GM21515 (cell line): ENCODE measurements around the gene POLL.
"Not testable (repeated sequence)": the region's sequence is repeated elsewhere in the genome, so short reads cannot be mapped to it uniquely, and the experiment has no call there.

Experiments used
- ATAC-seq: cut with Tn5 transposase; IDR thresholded peaks from one replicate; pipeline ENCODE4 v1.9.1; 2021; ENCODE audit not compliant: unreplicated experiment

Gene POLL

DNA sequence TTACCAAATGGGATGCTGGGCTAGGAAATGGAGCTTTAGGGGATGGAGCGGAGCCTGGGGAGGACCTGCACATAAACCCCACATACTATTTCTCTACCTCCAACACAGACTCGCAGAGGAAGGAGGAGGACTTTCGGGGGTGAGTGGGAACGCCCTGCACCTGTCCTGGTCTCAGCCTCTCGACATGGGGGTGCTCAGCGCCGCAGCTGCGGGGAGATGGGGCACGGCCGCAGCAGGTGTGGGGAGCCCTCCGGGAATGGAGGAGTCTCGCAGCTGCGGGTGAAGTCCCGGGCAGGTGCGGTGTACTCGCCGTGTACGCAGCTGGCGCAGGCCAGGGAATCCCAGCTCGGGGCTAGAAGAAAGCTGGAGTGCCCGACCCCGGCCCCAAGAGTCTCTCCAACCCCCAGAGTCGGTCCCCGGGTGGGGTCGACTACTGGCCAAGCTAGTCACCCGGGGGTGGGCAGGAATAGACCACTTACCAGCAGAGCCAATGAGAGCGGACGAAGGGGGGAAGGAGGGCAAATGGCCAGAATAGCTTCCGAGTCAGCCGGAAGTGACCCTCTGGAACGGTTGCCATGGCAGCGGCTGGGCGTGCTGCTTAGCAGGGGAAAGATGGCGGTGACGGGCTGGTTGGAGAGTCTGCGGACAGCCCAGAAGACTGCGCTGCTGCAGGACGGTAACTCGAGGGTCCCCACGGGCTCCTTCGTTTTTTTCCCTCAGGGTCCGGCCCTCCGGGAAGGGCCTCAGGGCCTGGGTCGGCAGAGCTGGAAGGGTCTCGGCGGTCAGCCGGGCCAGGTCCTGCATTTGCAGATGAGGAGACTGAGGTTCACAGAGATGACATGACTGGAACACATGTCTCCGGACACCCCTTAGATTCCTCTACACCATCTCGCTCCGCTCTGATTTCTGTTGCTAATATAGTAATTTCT lies at the start of gene POLL, which contains the start of gene DPCD:
Gene POLL, minus strand, starts transcription at position 533 of the 929 bp plus-strand sequence. CDS start 897 bp downstream, outside the sequence.
Gene DPCD, plus strand, starts transcription at position 597 of the 929 bp plus-strand sequence. Its CDS starts 16 bp downstream, at position 613.
- peak; percentile 92 for ATAC-seq

DNA sequence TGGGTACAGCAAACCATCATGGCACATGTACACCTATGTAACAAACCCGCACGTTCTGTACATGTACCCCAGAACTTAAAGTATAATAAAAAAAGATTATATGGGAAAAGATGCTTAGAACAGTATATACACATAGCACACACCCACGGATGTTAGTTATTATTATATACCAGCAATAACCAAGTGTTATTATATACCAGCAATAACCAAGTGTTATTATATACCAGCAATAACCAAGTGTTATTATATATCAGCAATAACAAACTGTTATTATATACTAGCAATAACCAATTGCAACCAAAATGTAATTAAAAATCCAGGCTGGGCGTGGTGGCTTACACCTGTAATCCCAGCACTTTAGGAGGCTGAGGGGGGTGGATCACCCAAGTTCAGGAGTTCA lies 45.5 kb upstream of the POLL start:
- not testable (repeated sequence) for ATAC-seq

DNA sequence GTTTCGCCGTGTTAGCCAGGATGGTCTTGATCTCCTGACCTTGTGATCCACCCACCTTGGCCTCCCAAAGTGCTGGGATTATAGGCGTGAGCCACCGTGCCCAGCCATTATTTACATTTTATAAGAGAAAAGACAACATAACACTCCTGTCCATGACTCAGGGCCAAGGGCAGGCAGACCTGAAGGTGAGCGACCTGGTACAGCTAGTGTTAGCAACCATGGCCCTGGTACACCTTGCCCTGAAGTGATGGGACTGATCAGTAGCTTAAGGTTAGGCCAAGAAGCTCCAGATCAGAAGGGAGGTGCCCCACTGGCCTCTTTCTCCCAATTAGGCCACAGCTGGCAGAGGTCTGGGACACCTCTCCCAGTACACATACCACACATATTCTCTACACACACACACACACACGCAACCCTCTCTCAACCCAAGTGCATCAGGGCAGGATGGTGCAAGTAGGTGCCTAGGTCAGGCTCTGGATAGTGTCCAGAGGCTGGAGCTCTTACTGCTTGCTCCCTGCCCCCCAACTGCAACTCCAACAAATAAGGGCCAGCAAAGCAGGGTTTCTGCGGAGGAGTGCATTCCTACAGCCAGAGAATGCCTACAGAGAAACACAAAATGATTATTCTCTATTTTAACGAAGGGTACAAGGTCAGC lies 43.9 kb upstream of the POLL start:
- ATAC-seq: no peak

DNA sequence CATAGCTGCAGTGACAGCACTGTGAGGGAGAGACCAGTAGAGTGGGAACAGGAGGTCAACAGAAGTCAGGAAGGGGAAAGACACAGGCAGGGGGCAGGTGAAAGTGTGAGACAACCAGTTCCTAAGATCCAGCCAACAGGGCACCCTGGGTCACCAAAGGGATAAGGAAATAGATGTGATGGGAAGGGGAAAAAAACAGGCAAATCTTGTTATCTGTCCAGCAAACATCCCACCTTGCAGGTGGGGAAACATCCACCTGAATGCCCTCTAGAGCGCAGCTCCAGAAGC lies 42.5 kb upstream of the POLL start:
- ATAC-seq: no peak

DNA sequence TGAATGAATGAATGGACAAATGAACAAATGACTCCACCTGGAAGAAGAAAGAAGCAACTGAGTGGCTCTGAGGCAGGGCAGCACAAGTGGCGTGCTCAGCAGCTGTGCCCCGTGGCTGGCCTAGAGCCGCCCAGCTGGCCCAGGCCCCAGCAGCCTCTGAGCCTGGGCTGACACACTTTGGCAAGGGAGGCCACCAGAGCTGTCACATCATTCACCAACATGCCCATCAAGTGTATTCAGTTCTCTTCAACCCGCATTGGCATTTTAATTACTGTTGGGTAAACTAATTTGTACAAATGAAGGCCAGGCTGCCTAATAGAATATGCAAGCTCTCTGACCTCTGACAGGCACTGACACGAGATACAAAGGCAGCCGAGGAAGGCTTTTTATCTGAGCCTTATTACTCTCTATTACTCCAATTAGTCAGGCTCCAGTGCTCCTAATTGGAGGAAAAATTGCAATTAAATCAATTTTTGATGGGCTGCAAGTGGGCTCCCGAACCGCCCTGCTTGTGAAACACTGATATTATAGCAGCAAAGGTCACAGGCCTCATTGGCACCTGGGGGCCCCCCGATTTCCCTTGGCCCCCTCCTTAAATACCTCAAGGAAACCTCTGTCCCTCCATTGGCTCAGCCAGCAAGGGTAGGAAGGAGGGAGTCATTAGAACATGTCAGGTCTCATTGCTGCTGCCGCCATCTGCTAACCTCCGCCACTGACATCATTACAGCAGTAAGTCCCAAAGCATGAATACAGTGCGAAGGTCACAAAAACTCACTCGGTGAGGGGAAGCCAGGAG lies 42.0 kb upstream of the POLL start:
- no peak for ATAC-seq

DNA sequence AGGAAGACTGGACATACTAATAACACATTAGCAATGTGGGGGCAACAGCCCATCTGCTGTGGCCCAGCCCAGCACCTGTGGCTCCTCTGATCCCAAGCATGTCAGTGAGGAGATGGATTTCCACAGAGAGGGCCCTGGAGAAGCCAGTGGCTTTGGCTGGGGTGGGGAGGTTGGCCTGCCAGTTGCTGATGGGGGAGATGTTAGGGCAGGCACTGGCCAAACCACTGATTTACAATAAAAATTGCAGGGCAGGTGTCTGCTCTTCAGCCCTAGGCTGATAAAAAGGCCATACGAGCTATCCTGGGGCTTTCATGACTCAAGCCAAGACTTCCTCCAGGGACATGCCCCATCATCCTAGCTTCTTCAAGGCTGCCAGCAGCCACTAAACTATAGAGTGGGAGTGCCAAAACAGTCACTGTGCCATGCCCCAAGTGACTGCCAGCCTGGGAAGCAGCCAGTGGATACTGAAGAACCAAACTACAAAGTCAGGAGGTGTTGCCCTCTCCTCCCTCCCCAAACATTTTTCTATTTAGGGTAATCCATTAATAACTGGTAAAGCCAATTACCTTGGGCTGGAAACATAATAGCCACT lies 37.9 kb upstream of the POLL start:
- no peak for ATAC-seq

DNA sequence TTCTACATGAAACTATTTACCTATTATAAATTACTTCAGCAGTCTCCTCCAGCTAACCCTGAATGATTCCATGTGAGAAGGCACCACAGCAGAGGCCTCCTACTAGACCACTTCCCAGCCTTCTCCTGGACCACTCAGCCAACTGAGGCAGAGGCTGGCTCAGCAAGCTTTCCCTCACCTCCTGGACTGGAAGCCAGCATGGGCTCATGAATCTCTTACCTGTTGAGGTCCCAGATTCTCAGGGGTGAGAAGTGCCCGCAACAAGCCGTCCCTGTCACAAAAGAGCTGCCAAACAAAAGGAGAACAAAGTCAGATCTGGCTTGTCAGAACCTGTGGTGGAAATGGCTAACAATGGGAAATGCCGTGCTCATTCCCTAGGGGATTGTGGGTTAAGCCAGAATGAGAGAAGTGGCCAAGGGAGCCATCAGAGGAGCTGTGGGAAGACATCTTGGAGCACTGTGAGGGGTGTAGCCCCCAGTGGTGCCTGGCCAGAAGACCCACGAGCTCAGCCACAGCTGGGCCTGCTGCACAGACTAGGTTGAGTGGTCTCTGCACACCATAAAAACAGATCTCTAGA lies 36.6 kb upstream of the POLL start:
- ATAC-seq: no peak

DNA sequence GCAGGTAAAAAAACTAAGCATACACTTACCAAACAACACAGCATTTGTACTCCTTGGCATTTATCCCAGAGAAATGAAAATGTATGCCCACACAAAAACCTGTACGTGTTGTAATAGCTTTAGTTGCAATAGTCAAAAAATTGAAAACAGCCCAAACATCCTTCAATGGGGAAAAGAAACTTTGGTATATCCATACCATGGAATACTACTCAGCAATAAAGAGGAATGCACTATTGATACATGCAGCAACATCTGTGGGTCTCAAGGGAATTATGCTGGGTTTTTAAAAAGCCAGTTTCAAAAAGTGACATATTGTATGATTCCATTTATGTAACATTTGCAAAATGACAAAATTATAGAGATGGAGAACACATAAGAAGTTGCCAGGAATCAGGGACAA lies 35.5 kb upstream of the POLL start:
- no peak for ATAC-seq

DNA sequence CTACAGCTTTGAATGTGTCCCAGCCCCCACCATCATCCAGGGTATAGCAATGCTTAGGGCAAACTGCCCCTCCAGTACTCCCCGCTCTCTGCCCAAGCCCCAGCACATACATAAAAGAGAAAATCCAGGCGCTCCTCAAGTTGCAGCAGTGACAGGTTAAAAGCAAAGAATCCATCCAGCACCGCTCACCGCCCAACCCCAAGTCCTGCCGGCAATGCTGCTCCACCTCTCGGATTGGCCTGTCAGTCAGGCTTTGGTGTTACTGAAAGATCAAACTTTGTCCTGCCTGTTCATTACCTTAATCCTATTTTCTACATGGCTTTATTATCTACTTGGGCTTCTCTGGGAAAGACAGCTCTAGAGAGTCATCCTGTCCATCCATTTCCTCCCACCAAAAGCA lies 31.9 kb upstream of the POLL start:
- no peak for ATAC-seq

DNA sequence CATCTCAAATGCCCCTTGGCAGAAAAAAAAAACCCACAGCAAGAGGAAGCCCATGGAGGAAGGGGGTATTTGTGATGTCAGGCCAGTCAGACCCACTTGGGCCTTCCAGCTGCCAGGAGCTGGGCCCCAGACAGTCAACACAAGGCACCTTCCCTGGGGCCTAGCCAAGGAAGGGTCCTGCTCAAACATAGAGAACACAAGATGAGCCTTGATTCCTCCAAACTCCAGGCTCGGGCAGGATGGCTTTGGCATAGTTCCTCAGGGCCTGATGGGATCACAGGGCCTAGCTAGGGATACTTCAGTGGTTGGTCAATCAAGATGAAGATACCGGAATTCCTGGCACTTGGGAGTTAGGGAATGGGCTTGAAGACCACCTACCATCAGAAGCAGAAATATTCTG lies 30.8 kb upstream of the POLL start:
- ATAC-seq: no peak

DNA sequence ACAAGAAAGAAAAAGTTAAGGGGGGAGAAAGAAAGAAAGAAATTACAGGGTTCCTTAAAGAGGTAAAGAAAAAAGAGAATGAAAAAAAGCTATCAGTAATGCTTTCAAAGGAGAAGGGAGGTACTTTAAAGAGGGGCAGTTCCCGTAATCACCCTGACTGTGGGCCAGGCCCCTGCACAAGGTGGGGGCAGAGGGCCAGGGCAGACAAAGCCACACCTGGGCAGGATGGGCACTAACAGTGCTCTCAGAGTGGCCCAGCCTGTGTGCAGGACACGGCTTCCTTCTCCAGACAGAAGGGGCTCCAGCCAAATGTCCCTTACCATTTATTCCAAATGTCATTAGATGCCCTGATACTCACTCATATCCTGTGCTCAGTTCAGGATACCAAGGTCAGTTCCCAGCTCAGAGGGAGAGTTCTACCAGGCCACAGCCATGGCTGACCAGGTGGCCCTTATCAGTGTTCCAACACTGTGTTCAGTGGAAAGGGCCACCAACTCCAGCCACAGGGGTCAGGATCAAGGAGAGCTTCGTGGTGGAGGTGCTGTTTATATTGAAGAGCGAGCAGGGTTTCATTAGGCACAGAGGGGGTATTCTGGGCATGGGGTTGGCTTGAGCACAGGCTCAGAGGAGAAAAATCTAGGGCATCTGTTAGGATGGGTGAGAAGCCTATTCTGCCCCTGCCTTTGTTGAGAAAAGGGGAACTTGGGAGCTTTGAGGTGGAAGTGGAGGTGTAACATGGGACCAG lies 29.9 kb upstream of the POLL start:
- ATAC-seq: no peak

DNA sequence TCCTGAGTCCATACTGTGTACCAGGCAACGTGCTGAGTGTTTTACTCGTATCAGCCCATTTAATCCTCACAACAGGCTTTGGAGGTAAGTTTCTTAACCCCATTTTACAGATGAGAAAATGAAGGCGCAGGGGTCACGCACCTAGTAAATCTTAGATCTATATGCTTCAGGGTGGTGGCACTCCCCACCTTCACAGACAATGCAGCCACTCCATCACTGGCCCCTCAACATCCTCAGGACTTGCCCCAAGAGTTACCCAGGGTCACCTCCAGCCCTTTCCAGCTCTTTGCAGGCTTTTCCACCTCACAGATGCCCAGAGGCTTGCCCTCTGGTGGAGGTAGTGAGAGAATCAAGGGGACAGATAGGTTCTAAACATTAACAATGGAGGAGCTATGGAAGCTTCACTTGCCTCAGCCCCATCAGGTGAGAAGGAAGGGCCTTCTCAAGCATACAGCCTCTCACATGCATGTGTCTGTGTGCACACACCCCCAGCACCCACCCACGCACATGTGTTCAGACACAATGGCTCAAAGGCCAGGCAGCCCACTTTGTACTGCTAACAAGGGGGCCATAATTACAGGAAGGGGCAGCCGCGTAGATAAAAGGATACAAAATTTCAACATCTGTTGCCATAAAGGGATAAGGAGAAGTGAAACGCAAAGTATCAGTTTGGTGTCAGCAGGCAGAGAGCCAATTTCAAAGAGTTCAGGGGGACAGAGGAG lies 29.2 kb upstream of the POLL start:
- no peak for ATAC-seq

DNA sequence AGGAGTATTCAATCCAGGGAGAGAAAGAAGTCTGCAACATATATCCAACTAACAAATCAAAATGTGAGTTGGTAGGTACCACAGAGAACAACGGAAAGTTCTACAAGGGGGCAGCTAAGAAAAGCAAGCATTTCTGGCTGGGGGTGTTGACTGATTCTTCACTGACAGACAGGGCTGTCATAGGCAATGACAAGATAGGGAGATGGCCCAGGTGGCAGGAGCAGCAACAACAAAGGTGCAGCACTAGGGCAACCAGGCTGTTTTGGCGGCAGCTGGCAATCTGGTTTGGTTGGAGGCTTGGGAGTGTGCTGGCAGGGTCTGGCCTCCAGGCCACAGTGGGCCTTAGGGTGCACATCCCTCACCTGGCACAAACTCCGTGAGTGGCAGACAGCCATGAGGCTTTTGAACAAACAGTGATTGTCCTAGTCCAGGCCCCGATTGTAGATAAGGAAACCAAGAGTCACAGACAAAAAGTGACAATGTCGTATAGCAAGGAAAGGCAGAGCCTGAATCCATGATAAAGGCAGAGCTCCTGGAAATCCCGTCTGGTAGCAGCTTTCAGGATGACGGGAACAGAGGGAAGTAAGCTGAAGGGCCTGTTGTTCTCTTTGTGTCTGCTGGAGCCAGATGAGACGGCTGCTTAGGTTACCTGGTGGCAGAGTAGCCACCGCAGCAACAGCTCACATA lies 28.5 kb upstream of the POLL start:
- ATAC-seq: no peak

DNA sequence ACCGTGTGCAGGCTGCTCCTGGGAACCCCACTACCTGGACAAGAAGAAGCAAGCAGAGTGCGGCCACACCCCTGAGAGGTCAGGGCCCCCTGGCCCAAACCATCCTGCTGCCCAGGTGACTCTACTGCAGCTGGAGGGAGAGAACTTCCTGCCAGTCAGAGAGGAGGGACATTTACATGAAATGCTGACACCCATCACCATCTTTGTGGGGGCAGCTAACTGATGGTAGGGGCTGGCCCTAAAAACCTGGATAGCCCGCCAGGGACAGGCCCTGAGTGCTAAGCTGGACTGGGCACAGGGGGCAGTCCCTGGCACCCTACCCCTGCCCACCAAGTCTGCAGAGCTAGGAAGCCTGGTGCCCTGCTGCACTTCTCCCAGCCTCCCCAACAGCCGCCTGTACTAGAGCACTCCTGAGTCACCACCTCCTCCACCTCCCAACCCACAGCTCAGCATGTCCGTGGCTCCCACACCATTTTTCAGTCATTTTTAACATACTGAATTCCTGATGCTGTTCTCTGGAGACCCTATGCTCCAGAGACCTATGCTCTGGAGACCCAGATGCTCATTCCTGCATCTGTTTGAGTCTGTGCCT lies 27.6 kb upstream of the POLL start:
- ATAC-seq: no peak

DNA sequence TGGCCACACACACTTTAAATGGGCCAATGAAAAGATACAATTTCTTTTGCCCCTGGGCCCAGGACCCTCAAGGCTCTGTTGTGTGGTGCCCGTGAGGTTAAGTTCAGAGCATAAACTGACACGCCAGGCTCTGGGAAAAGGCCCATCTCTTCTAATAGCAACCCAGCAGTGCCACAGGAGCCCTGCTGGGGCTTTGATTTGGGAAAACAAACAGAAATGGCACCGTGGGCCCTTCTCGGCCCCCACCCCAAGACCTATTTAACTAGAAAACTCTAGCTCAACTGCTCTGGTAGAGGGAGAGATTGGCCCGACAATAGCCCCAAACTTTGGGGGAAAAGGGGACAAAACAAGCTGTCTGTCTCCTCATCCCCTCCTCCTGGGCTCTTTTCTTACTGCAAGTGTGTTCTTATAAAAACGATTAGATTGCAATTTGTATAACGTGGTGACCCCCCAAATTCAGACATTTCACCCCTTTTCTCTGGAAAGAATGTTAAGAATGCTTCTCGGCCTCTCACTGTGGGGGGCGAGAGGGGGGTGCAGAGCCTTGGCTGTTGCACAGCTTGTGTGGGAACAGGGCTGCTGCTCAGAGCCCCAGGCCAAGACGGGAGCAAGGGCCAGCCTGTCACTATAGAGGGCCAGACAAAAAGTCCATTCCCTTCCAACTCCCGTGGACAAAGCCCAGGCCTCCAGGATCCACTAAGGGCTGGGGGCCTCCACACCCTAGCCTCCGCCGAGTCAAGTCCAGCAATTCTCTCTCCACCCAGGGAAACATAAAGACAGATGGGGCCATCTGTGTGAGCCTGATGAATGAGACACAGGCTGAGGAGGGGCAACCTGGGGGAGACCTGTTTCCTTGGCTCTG lies 26.8 kb upstream of the POLL start:
- ATAC-seq: no peak

DNA sequence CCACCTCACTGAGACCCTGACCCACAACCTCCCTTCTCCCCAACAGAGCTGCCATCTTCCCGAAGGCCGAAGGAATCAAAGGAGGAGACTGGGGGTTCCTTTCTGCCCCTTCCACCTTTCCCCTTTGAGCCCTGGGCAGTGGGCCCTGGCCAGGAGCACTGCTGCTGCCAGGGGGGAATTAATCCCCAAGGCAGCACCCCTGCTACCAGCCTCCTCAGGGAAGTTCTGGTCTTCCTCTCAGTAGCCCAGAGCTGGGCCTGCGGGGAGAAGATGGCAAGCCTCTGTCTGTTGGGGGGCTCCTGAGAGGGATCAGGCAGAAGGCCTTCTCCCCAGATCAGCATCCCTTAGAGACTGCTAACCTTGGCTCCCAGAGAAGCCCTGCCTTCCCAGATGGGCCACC lies 25.6 kb upstream of the POLL start:
- no peak for ATAC-seq

DNA sequence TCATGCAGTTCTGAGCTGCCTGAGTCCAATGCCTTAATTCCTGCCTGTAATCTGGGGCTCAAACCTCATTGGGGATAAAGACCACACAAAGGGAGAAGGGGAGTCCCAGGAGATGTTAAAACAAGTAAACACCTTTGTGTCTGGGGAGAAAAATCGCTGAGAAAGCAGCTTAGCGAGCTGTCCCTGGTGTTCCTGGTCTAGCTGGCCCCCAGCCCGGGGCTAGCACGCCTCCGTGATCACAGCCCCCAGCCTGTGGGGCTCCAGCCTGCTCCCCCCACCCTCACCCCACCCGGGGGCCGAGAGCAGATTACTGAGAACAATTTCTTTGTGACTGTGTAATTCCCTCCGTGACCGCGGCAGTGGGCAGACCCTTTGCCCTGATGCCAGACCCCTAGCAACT lies 24.8 kb upstream of the POLL start:
- ATAC-seq: no peak

DNA sequence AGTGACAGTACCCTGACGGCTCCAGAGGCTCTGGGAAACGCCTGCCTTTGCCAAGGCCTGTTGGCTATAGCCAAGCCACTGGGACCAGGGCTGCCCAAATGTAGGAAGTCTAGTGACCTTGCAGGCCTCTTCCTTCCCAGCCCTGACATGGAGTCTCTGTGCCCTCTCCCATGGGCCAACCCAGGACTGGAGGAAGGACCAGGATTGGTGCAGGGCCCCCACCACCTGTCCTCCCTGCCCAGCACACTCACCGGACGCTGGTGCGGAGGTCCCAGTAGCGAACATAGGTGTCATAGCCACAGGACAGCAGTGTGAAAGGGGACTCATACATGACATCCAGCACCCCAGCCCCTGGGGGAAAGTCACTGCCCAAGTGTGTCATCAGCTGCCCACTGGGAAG lies 24.0 kb upstream of the POLL start:
- ATAC-seq: no peak
